GM21529 (cell line): Measurements from ENCODE around the gene SMIM41.
A peak's percentile ranks its signal among the peaks of the same experiment; 100 is the strongest.

Experiments used
- ATAC-seq: cut with Tn5 transposase; IDR thresholded peaks from one replicate; pipeline ENCODE4 v1.9.1; 2021; ENCODE audit not compliant: unreplicated experiment

Gene SMIM41

DNA sequence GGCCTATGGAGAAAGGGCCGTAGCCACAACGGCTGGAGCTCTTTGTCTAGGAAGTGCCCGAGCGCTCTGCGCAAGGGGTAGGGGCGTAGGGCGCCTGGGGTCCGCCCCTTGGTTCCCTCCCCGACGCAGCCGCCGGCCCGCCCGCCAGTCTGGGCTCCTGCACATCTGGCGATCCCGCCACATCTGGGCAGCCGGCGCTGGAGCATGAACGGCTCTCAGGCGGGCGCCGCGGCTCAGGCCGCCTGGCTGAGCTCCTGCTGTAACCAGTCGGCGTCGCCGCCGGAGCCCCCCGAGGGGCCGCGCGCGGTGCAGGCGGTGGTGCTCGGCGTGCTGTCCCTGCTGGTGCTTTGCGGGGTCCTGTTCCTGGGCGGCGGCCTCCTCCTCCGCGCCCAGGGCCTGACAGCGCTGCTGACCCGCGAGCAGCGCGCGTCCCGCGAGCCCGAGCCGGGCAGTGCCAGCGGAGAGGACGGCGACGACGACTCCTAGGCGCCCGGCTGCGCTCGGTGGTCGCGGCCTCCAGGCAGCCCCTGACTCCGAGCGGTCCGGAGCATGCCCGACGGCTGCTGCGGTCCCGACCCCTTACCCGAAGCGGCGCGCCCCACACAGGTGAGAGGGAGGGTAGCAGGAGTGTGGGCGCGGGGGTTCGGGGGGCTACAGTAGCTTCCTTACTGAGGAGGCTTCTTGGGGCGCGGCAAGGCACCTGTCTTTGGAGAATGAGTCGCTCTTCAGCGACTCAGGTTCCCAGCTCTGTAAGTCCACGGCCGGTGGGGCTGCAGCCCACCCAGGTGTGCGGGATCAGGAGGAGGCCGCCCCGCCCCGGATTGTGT is at the start of gene SMIM41:
SMIM41 (plus strand) TSS at position 129 of the 827 bp plus-strand sequence; CDS start at position 205, 76 bp downstream.
- ATAC-seq: no peak

DNA sequence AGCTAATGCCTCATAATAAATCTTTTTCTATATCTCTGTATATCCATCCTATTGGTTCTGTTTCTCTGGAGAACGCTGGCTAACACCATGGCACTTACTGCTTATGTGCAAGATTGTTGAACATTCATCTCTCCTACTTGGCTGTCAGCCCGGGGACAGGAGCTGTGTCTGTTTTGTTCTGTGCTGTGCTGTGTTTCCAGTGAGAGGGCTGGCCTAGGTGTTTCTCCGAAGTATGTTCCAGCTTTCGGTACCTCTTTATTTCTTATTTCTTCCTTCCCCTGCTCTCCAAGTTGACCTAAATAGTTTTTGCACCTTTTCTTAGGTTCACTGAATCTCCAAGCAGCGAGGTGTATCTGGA is 47.1 kb upstream of the SMIM41 start:
- no peak for ATAC-seq

DNA sequence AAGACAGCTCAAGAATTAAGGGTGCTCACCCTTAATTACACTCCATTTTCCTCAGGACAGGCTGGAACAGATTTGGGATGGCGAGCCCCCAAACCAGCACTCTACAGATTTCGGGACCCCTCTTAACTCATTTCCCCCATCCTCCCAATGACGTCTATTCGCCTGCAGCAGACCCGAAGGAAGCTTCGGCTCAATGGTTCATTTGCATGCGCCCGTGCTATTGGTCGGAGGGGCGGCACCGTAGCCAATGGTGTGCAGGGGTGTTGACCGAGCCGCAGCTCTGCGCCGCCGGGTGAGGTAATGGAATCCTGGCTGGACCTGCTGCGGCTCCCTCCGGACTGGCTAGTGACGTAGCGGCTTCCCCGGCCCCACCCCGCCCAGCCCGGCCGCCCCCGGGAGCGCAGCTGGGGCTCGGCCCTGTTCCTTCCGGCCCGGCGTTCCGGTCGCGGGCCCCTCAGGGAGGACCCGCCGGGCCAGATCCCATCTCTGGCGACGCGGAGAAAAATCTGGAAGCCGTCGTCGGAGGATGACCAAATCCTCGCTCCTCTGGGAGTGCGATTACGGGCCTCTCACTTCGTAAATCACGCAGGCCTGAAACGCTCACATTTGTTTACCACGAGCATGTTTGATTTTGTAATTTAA is 46.6 kb upstream of the SMIM41 start:
- ATAC-seq: peak; percentile 89

DNA sequence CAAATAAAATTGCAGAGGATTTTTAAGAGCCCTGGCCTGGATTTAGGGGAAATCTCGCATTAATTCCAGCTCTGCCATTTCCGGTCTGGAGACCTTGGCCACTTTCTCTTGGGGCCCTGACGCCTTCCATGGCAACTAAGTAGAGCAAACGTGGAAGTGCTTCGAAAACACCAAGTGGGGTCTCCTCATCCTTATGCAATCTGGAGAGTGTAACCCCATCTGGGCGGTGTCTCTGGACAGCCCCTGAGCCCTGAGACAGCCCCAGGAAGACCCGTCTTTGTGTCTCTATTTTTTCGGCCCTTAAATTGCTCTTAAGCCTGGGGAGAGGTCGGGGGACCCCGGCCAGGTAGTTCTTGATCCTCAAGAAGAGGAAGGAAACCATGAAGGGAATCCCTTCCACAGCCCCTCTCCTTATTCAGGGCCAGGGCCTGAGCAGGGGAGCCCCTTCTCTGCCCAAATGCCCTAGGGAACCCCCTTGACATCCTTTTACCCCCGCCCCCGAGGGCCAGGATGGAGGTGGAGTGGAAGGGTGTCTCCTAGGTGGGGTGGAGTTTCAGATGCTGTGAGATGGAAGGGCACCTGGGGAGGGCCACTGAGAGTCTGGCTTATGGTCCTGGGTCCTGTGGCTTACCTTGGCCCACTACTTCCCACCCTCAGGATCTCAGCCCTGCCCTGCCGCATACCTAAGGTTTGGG is 45.9 kb upstream of the SMIM41 start:
- ATAC-seq: no peak

DNA sequence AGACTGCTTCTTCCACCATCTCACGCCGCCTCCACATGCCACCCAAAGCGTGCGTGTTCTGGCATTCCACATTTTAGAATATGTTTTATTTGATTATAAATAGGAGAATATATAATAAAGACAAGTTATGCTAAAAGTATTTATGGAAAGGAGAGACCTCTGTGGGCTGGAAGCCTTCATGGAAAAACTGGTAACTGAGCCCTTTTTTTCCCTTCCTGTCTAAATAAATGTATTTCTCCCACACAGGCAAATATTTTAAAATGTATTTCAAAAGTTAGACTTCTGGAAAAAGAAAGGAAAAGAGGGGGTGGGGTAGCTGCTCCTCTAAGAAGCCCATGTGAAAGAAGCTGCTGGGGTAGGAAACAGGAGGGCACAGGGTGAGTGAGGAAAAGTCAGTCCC is 44.3 kb upstream of the SMIM41 start:
- no peak for ATAC-seq

DNA sequence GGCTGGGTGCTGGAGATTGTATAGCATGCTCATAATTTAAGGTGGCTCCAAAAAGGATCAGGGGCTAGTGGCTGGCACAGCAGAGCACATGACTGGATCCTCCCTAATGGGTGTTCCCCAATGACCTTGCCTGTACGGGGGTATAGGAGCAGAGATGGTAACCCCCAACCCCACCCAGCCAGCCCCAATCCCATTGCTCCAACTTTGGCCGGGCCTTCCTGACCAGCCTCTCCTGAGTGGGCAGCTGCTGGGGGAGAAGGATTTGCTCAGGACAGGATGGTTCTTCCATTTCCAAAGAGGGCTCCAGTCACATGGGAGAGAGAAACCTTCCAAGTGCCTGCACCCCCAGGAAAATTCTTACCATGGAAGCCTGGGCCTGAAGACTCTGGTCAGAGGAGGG is 43.6 kb upstream of the SMIM41 start:
- ATAC-seq: no peak

DNA sequence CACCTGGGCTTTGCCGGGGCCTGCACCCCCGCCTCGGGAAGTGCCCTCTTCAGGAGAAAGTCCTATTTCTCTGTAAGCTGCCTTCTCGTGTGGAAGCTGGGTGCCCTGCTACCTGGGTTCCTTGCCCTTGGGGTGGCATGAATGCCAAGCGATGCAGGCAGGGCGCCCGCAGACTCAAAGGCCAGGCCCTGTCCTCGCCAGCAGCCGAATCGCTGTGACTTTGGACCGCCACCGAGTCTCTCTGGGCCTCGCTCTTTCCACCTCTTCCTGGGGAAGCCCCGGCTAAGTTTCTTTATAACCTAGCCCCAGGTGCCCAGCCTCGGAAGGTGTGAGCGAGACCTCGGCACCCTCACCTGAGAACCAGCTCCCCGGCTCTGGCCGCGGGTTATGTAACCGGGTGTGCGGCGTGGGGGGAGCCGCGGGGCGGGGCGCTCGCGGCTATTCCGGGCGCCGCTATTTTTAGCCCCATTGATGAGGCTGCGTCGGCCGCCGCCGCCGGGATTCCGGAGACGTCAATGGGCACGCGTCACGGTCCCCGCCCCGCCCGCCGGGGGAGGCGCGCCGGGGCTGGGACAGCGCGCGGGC is 42.8 kb upstream of the SMIM41 start:
- ATAC-seq: peak; percentile 43

DNA sequence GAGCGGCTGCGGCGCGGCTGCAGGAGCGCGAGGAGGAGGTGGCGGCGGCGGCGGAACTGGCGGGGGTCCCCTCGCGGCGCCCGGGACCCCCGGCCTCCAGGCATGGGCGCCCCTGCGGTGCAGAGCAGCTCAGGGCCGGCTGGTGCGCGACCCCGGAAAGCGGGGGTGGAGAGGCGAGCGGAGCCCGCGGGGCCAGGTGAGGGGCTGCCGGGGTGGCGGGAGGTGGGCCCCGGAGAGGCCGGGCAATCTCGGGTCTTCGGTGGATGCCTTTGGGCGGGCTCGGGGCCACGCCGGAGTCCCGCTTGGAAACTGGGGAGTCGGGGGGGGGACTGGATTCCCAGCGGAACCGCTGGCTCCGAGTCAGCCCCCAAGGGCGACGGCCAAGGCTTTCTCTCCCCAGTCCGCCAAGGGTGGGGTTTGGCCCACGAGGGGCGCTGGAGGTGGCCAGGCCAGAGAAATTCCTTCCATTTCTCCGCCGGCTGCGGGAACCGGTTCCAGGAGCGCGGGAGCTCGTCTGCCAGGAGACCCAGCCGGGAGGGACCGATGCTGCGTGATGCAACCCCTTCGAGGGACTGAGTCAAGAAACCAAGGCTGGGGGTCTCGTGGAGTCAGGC is 42.1 kb upstream of the SMIM41 start:
- ATAC-seq: no peak

DNA sequence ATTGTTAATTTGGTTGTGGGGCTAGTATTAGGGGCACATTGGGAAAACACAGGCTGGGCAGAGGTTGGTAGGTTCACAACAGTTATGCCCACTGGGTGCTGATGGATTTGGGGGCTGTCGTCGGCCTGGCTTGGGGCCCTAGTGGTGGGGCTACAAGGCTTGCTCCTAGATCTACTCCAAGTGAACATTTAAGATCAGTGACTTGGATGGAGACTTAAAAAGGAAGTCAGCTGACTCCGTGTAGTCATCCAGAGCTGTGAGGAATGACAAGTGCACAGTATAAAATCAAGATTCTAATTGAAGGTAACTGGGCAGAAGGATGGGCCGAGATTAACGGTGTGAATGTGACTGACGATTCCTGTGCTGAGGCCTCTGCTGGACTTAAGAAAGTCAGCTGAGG is 41.1 kb upstream of the SMIM41 start:
- no peak for ATAC-seq

DNA sequence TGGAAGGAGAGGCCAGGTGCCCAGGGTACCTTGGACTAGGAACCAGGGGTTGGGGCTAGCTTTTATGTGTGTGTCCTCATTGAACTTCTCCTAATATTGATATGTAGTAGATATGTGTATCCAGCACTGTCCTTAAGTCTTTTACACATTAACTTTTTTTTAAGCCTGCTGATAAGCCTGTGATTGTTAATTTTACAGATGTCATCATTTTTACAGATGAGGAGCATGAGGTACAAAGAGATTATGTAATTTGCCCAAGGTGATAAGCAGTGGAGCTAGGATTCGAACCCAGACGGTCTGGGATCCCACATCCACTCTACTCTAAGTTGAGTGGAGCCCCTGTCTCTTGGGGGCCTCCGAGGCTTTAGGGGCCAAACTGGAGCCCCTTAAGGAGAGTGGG is 38.5 kb upstream of the SMIM41 start:
- no peak for ATAC-seq

DNA sequence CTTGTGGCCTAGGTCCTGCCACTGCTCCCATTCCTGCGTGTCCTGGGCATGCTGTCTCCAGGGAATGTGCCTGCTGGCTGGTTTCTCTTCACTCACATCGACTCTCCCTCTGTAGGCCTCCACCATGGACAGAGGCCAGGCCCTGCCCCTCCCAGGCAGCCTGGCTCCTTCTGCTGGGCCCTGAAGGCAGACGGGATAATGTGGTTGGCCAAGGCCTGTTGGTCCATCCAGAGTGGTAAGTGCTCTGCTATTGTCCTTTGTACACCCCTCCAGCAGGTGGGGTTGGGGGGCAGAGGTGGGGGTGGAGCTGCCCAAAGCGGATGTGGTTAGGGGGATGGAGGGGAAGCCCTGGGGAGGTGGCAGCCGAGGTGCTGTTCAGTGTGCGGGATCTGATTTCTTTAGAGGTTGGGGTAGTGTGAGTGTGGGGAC is 37.8 kb upstream of the SMIM41 start:
- no peak for ATAC-seq

DNA sequence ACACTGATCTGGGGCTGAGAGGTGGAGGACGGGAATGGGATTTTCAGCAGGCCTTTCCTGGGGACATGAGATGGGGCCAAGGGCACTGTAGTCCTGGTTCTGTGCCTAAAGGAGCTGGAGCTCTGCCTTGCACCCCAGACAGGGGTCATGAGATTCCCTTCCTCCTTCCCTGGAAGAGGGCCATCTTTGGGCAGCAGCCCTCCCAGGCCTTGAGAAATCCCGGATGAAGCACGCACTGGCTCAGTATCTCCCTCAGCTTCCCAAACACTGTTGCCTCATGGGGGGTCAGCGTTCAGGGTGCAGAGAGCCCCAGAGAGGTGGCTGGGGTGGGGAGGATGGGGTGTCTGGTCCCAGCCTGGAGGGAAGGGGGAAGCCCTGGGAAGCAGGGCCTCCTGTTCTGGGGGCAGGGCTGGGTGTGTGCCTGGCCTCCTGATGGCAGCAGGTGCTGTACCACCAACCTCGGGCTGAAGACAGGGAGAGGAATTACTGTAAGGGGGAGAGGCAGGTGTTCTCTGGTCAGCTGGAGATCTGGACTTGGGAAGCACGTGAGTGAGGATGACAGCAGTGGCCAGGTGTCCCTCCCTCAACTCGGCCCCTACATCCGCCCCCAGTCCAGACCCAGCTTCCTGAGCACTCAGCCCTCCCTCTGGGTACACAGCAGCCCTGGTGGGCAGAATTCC is 36.7 kb upstream of the SMIM41 start:
- no peak for ATAC-seq

DNA sequence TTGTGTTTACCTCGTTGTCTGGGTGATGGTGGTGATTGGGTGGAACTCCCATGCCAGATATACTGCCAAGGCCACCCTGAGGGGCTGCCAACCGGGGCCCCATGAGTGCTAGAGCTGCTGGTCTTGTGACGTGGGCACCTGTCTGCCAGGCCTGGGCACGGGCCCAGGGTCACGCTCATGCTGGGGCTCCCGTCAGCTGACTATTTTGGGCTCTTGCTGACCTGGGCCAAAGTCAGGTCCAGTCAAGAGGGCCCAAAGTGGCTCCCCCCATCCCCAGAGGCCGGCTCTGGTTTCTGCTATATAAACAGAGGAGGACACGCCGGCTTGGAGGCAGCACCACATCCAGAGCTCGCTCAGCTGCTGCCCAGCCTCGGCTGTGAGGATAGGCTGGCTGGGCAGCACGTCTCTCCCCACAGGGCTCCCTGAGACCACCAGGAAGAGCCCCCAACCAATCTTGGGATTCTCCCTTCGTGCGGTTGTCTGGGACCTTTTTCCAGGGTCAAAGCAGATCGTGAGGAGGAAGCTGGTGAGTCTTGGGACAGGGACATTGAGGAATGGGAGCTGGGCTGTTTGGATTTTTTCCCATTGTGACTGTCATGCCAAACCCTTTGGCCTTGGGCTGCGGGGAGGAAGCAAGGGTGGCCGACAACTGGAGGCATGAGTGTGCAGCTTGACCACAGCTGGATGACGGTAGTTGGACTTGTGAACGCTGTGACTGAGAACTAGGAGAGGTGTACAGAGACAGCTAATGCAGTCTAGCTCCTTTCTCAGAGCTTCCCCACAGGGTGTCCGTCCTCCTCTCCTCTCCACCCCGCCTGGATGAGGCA is 35.9 kb upstream of the SMIM41 start:
- no peak for ATAC-seq

DNA sequence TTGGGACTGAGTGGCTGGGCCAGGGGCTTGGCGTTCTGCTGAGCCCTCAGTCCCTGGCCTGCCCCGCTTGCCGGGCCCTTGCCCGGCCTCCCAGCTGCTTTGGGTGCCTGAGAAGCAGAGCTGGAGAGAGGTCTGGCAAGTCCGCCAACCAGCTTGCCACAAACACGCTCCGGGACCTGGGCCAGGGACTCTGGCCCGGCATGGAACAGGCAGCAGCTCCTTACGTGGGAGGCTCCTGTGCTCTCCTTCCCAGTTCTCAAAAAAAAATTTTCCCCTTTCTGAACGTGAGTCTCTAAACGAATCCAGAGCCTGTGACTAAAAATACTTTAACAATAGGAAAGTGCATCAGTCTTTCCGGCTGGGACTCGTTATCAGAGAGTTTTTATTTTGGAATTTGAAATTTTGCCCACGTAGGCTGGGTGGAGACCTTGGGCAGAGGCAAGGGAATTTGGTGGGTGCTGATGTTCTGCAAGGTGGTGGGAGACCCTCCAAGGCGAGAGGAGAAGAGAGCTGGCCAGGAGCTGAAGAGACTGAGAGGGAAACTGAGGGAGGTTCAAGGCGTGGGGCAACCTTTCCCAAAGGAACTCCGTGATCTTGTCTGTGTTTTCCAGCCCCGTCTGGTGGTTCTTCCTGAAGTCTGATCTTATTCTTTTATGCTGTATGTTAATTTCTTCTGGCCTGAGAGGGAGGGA is 35.1 kb upstream of the SMIM41 start:
- ATAC-seq: no peak

DNA sequence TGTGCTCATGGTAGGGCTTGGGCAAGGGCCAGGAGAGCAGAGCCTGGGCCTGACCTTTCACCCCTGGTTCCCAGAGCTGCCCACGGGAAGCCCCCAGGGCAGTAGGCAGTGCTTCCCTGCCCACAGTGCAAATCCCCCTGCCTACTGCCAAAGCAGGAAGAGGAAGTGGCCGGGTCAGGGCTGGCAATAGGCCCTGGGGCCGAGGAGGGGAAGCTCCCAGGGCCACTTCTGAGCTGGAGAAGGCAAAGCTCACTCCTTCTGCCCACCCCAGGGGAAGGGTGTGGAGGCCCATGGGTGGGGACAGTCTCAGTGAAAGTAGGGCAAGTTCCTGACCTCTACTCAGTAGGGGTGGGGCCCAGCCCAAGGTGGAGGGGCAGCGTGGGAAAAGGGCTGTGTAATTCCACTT is 33.7 kb upstream of the SMIM41 start:
- ATAC-seq: no peak

DNA sequence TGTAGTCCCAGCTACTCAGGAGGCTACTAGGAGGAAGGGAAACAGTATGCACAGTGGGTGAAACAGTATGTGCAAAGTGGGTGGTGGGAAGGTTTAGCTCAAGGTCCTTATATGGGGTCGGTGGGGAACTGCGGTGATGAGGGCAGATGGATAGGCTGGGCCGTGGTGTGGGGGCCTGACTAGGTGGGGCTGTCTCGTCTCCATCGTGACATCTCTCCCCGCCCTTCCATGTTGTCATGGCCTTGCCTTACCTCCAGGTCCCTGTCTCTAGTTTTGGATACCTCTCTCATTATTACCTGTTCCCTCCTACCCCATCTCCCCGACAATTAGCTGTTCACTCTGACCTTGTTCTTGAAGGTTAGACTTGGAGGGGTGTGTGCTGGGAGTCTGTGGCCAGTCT is 32.6 kb upstream of the SMIM41 start:
- no peak for ATAC-seq

DNA sequence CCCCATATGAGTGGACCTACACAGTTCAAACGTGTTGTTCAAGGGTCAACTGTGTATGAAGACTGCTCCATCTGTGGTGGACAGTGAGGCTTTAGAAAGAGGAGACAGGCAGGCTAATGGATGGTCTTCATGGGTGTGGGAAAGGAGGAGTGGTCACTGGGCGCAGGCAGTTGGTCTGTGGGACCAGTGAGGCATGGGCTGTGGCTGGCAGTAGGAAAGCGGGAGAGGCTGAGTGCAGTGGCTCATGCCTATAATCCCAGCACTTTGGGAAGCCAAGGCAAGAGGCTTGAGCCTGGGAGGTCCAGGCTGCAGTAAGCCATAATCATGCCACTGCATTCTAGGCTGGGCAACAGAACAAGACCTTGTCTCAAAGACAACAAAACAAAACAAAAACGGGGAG is 30.2 kb upstream of the SMIM41 start:
- no peak for ATAC-seq

DNA sequence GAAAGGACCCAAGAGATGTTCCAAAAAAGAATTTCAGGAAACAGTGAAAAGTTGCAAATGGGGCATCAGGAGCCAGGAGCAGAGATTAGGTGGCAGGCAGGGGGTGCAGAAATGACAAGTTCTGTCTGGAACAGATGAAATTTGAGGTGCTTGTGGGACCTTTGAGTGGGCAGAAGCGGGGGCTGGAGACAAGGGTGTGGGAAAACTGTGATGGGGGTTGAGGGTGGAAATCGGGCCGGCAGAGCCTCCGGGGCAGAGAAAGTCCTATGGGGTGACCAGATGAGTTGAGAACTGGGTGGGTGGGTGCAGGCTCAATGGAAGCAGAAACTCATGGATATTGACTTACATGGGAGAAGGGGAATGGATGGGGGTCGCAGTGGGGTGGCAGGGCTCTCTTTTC is 29.8 kb upstream of the SMIM41 start:
- ATAC-seq: no peak

DNA sequence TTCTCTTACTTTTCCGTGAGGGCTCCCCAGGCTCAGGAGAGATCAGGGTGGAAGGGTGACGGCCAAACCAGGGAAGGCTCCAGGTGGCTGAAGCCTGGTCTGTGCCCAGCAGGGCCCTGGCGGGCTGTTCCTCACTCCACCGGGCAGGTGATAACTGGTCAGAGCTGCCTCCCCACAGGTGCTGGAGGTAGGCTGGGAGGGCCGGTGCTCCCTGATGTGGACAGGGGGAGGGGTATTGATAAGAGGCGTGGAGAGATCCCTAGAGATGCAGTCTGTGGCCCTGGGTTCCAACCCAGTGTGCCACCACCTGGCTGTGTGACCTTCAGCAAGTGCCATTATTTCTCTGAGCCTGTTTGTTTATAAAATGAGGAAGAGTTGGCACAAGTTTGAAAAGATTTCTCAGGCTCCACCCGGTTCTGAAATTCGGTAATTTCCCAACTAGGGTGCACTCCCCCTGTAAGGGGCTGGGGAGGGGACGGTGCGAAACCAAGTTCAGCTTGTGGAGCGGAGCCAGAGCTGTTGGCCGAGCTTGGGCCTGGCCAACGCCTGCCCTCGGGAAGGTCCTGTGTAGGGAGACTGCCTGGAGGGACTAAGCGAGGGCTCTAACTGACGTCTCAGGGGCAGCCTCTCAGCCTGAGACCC is 29.3 kb upstream of the SMIM41 start:
- no peak for ATAC-seq
